ENCODE data around the gene LSR.

The LSR gene

DNA sequence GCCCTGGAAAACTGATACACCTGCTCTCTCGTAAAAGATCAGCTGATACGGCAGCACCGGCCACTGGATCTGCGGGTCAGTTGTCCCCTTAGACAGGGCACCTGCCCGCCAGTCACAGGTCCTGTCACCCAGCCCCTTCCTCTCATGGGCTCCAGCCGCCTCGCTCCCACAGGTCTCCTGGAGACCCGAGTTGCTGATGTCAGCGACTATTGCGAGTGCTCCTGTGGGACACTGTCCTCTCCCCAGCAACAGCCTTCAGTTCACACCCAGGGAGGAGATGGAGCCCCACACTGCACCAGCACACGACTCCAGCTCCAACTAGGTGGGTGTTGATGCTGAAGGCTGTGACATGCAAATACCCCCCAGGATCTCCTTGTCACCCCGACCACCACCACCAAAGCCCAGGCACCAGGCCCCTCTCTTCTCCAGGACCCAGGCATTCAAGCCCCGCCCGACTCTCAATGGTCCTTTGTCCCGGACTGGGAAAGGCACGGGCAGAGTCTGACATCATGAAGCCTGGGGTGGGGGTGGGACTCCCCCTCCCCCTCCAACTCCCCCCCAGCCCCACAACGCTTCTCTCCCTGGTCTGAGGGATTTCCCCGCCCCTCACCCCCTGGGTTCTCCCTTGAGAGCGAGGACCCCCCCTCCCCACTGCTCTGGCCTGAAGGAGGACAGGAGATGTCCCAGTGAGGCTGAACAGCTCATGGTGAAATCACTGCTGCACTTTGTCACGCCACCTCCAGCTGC lies 41.8 kb downstream of the LSR start:
- no peak for DNase-seq

DNA sequence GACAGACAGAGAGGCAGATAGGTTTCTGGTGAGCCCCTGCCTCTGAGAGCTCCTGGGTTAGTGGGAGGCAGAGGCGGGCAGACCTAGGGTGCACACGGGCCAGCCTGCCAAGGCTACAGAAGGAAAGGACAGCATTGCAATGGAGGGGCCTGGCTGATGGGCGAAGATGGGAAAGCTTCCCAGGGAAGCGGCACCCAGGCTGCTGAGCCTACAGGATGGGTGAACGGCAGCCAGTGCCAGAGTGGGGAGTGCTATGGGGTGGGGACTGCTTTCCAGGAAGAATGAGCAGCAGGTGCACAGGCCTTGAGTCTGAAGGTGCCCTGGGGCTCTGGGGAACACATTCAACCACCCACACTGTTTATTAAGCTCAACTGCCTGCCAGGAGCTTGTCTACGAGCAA lies 42.5 kb downstream of the LSR start:
- DNase-seq: no peak

DNA sequence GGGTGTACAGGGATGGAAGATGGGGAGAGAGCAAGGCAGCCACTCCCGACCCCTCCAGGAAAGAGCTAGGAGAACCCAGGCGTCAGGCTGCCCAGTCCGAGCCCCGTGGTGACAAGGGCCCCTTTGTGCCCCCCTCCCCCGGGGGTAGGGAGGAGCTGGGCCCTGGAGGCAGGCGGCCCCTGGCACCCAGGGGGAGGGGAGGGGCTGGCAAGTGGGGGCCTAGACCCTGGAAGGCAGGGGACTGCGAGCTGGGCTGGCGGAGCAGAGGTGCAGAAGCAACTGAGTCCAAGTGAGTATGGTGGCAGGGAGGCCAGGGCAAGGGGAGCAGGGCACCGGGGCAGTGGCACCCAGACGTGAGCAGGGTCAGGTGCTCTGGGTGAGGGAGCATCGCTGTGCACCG lies 43.1 kb downstream of the LSR start, which contains the start of gene MAG:
TSS of gene MAG (plus strand) at position 246 of the 400 bp plus-strand sequence. CDS start 3,248 bp downstream, outside the sequence.
- DNase-seq: no peak

DNA sequence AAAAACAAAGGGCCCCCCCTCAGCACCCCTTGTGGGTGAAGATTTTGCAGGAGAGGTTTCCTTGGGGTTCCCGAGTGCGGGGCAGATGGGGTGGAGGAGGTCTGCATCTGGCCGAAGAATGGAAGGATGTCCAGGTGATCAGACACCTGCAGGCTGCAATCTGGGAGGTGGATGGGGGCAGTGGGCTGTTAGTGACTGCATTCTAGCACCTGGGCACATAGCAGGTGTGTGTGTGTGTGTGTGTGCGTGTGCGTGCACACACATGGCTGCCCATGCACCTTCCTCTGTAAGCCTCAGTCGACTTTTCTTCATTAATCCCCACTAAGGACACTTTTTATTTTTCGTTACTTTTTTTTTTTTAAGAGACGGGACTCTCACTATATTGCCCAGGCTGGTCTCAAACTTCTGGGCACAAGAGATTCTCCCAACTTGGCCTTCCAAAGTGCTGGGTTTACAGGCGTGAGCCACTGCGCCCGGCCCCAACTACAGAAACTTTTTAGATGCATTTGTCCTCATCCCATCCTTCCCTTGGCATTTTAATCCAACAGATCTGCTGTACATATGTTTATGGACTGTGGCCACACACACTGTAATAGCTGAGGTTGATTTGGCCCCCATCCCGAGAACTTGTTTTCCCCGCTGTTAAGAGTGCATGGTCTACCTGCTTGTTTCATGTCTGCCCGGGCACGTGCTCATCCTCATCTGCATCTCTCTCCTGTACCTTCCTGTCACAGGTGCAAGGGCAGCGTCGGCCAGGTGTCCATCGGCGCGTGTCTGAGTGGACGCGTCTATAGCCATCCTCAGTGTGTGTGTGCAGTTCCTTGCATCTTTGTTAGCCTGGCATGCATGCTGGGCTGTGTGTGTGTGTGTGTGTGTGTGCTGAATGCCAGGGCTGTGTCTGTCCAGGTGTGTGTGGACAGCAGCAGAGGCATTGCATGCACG lies 43.9 kb downstream of the LSR start:
- no peak for DNase-seq

DNA sequence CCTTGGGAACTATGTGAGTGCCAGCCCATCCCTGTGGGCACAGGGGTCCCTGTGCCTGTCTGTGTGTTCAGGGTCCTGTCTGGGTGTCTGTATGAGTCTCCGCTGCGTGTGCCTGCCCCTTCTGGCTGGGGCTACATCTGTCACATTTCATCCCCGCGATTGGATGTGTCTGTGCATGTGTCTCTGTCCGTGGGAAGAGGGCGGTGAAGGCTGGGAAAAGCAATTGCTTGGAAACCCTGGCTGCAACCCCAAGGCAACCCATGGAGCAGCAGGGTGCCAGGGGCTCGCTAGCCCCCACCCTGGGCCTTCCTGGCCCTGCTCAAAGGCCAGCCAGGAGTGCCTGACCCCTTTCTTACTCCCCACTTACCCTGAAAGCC lies 44.5 kb downstream of the LSR start:
- no peak for DNase-seq

DNA sequence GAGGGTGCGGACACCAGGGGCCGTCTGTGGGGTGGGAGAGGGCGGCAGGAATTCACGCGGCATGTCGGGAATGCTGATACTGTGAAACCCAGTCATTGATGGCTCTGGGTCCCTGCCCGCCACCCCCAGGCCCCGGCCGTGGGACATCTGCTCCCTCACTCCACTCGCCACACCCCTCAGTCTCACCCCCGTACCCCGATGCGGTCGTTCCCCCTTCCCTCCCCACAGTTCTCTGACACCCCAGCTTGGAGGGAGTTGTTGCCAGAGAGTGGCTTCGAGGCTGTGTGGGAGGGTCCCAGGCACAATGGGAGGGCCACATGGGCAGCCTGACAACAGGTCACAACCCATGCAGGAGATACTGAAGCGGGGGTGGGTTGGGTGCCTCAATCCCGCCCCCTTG lies 45.0 kb downstream of the LSR start:
- DNase-seq: no peak

DNA sequence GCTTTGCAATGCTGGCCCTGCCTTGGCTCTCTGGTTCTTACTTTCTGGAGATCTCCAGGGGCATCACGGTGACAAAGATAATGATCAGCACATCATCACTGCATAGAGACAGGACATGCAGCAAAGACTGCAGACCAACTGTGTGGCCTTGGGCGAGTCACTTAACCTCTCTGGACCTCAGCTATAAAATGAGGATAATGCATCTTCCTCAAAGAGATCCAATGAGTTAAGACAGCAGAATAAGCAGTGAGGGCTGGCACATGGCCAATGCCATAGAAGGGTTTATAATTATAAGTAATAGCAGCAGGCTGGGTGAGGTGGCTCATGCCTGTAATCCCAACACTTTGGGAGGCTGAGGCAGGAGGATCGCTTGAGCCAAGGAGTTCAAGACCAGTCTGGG lies 45.5 kb downstream of the LSR start:
- no peak for DNase-seq

DNA sequence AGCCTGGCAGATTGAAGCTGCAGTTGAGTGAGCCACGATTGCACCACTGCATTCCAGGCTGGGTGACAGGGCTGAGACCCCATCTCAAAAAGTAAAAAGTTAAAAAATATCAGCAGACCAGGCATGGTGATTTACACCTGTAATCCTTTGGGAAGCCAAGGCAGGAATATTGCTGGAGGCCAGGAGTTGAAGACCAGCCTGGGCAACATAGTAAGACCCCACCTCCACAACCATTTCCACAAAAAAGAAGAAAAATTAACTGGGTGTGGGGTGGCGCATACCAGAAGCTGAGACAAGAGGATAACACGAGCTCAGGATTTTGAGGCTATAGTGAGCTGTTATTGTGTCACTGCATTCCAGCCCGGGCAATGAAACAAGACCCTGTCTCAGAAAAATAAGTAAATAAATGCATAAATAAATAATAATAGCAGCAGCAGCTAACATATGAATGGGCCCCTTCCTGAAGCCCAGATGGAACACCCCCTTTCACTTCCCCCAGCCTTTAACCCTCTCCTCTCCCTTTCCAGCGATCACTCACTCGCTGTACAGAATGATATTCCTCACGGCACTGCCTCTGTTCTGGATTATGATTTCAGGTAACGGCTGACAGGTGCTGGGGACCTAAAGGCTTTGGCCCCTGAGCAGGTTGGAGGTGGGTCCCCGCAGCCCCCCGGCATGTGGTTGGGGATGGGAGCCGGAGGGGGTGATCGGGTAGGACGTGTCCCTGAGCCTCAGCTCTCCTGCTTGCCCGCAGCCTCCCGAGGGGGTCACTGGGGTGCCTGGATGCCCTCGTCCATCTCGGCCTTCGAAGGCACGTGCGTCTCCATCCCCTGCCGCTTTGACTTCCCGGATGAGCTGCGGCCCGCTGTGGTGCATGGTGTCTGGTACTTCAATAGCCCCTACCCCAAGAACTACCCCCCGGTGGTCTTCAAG lies 46.3 kb downstream of the LSR start:
- DNase-seq: no peak

DNA sequence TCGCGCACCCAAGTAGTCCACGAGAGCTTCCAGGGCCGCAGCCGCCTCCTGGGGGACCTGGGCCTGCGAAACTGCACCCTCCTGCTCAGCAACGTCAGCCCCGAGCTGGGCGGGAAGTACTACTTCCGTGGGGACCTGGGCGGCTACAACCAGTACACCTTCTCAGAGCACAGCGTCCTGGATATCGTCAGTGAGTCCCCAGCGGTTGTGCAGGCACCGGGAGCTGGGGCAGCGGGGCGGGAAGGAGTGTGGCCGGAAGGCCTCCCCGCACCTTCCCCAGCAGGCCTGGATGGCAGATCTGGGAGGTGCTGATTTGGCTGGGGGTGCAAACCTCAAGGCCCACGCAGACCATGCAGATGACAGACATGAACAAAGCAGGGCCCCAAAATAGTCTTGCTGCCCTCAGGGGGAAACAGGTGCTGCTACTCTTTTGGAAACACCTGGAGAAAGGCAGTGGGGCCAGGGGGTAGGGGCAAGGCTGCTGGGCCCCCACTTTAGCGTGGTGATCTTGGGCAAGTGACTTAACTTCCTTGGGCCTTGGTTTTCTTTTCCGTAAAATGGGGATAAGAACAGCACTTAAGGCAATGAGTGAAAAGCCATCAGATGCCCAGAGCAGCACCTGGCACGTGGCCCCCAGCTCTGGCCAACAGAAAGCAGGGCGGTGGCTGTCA lies 47.1 kb downstream of the LSR start:
- no peak for DNase-seq

DNA sequence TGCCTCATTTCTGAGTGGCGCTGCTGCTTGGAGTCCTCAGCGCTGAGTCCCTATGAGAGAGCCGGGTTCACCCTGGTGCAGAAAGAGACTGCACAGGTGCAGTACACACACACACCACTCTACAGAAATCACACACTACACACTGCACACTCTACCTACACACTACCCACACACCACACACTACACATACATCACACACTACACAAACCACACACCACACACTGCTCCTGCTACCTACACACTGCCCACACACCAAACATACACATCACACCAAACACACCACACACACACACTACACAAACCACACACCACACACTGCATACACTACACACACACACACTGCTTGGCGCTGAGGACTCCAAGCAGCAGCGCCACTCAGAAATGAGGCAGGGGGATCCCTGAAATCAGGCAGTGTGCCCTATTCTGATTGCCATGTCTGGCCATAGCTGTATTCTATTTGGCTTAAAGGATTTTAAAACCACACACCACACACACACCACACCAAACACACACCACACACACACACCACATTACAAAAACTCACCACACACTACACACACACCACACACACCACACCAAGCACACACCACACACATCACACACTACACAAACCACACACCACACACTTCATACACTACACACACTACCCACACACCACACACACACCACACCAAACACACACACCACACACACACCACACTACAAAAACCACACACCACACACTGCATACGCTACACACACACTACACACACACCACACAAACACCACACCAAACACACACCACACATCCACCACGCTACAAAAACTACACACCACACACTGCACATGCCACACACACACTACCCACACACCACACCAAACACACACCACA lies 48.1 kb downstream of the LSR start:
- DNase-seq: no peak

DNA sequence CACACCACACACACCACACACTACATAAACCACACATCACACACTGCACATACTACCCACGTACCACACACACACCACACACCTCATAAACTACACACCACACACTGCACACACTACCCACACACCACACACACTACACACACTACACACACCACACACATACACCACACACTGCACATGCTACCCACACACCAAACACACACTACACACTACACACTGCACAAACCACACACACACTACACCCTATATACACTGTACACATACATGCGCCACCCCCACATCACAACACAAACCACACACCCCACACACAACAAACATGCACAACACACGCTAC lies 48.7 kb downstream of the LSR start:
- no peak for DNase-seq

DNA sequence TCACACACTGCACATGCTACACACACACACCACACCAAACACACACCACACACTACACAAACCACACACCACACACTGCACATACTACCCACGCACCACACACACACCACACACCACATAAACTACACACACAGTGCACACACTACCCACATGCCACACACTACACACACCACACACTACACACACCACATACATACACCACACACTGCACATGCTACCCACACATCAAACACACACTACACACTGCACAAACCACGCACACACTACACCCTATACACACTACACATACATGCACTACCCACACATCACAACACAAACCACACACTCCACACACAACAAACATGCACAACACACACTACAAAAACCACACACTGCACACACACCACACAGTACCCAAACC lies 49.1 kb downstream of the LSR start:
- no peak for DNase-seq

DNA sequence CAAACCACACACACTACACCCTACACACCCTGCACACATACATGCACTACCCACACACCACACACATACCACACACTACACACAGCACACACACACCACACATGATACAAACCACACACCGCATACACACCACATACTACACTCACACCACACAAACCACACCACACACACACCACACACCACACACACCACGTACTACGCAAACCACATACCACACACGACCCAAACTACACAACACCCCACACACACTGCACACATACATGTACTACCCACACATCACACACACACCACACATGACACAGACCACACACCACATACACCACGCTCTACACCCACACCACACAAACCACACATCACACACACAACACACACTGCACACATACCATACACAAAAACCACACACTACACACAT lies 49.8 kb downstream of the LSR start:
- no peak for DNase-seq

DNA sequence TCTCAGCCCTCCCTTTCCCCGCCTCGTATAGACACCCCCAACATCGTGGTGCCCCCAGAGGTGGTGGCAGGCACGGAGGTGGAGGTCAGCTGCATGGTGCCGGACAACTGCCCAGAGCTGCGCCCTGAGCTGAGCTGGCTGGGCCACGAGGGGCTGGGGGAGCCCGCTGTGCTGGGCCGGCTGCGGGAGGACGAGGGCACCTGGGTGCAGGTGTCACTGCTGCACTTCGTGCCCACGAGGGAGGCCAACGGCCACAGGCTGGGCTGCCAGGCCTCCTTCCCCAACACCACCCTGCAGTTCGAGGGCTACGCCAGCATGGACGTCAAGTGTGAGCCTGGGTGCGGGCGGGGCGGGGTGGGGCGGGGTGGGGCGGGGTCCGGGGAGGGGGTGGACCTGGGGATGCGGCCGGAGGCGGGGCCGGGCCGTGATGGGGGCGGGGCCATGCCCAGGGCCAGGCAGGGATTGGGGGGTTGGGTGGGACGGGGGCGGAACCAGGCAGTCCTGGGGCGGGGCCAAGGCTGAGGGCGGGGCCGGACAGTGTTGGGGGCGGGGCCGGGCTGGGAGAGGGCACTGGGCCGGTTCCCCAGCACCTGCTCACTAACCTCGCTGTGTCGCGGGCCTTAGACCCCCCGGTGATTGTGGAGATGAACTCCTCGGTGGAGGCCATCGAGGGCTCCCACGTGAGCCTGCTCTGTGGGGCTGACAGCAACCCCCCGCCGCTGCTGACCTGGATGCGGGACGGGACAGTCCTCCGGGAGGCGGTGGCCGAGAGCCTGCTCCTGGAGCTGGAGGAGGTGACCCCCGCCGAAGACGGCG lies 50.9 kb downstream of the LSR start:
- no peak for DNase-seq

DNA sequence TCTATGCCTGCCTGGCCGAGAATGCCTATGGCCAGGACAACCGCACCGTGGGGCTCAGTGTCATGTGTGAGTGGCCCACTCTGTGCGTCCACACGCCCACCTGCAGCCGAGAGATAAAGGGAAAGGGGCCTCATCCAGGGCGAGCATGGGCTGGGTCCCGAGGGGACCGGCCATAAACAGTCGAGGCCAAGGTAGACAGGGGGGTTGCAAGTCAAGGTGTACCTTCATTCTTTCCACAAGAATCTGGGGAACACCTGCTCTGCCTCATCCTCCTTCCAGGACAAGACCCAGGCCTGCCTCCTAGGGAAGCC lies 51.5 kb downstream of the LSR start:
- DNase-seq: no peak

DNA sequence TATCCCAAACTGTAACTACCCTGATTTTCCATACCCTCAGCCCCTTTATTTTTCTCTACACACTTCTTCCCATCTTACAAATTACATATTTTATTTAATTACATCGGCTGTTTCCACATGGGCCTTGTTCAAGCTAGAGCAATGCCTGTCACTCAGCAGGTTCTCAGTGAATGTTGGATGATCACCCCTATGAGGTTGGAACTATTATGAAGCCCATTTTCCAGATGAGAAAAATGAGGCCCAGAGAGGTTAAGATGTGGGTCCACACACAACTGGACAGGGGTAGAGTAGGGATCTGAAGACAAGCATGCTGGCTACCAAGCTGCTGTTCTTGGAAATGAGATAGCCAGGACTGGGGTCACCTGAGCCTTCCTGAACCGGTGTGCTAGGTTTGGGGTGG lies 53.2 kb downstream of the LSR start:
- no peak for DNase-seq

DNA sequence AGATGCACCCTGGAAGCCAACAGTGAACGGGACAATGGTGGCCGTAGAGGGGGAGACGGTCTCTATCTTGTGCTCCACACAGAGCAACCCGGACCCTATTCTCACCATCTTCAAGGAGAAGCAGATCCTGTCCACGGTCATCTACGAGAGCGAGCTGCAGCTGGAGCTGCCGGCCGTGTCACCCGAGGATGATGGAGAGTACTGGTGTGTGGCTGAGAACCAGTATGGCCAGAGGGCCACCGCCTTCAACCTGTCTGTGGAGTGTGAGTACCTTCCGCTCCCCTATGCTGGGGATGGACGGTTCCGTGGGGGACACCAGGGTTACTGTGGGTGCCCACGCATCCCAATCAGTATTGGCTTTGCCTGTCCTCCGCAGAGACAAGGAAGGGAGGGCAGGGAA lies 53.6 kb downstream of the LSR start:
- no peak for DNase-seq

DNA sequence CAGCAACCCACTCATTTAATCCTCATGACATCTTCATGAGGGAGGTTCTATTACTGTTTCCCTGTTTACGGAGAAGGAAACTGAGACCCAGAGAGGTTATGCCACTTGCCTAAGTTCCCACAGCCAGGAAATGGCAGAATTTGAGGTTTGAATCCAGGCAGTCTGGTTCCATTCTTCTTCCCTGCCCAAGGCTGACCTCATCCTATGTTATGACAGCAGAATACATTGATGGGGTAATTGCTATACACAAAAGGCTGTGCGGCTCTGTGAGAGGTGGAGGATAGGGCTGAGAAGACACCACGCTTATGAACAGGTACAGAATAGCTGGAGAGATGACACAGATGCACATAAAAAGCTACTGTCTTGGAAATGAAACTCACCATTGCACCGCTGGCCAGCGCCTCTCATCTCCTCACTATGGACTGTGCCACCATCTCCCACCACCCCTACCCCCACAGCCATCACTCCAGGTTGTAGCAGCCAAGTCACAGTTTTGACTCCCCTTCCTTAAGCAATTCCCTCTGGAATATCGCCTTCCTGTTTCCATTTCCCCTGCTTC lies 54.6 kb downstream of the LSR start:
- no peak for DNase-seq

DNA sequence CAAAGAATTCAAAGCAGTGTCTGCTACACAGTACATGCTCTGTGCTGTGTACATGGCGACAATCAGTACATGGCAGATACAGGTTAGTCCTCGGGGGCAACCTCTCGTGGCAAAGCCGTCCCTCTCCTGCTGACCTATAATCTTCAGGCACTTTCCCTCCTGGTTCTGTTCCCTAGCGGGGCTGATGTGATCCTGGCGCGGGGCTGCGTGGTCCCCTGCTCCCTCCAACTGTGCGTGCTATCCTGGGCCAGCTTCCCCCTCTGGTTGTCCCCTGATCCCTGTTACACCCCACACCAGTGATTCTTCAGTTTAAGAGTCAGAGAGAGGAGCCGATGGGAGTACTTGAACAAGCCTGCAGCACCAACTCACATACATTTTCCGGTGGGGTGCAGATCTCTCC lies 55.2 kb downstream of the LSR start:
- no peak for DNase-seq

DNA sequence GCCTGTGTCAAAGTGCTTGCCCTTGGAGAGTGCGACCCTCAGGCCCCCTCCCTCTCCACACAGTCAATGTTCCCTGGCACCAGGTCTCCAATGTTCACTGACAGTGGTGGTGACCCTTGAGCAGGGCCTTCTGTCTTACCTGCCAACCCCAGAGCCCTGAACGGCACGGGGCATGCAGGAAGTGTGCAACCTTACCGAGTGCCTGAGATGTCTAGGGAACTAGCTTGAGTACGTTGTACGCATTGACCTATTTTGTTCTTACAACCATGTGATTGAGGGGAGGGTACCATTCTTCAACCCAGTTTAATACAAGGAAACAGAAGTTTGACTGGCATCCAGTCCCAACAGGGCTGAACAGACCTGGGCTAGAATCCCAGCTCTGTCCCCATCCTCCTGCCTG lies 56.4 kb downstream of the LSR start:
- no peak for DNase-seq

All from AML-193 (cell line).